Tibial nerve (tissue), 3 donors: Measurements from ENCODE around the gene ANKRD44.

Experiments
- POLR2A ChIP-seq, 2 donors: fragments of 450-650 bp; IDR thresholded peaks; one replicate each; pipeline ENCODE4 v1.6.1; 2017; ENCODE audit warnings: antibody characterized with exemption in 2 of 2, mild to moderate bottlenecking in 2 of 2, moderate library complexity in 2 of 2
- TF ChIP-seq, protein P1 (sequence below), 5 experiments: fragments of 200-600 bp in 3 of 5; fragments of 450-650 bp in 2 of 5; sonication (generic) in 3 of 5; IDR thresholded peaks; one replicate each; pipeline ENCODE4 v1.5.1; 2016 to 2019; ENCODE audit warnings: antibody characterized with exemption in 5 of 5, mild to moderate bottlenecking in 3 of 5, moderate library complexity in 2 of 5

- TF ChIP-seq, protein P1, sequence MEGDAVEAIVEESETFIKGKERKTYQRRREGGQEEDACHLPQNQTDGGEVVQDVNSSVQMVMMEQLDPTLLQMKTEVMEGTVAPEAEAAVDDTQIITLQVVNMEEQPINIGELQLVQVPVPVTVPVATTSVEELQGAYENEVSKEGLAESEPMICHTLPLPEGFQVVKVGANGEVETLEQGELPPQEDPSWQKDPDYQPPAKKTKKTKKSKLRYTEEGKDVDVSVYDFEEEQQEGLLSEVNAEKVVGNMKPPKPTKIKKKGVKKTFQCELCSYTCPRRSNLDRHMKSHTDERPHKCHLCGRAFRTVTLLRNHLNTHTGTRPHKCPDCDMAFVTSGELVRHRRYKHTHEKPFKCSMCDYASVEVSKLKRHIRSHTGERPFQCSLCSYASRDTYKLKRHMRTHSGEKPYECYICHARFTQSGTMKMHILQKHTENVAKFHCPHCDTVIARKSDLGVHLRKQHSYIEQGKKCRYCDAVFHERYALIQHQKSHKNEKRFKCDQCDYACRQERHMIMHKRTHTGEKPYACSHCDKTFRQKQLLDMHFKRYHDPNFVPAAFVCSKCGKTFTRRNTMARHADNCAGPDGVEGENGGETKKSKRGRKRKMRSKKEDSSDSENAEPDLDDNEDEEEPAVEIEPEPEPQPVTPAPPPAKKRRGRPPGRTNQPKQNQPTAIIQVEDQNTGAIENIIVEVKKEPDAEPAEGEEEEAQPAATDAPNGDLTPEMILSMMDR (IDR thresholded peaks at IDR 0.05) = no peak
- TF ChIP-seq POLR2A (IDR thresholded peaks at IDR 0.05) = no peak
Observed at GRCh38 chr2:197297772-197298318, 12.7 kb downstream of the ANKRD44 start.
